B cell (primary cell): ENCODE results near the gene RNLS. TPM values are rescaled to one million over a fixed set of nuclear protein-coding genes. Genes with fewer than 3 reads are reported as not detected.

Source experiments
- ATAC-seq: fragments of 200-7000 bp; cut with Tn5 transposase; one replicate; pipeline ENCODE4 v1.10.0; 2021; ENCODE audit warnings: low read depth, mild to moderate bottlenecking, moderate number of reproducible peaks, moderate library complexity
- CTCF ChIA-PET: fragments of 350-600 bp; sonication (Branson Sonifier 250); formaldehyde crosslinking; loops from one replicate; lab custom pipeline; 2021; ENCODE audit warnings: antibody characterized with exemption, inconsistent platforms; lab: Charles Lee
- POLR2A ChIA-PET: fragments of 350-600 bp; sonication (Branson Sonifier 250); formaldehyde crosslinking; loops from one replicate; lab custom pipeline; 2021; ENCODE audit warnings: antibody characterized with exemption; lab: Charles Lee
- DNase-seq: peaks from one replicate; pipeline ENCODE4 v3.0.0; 2013
- H2AFZ ChIP-seq: 2 replicates; pipeline ENCODE4 v1.6.1; 2012; ENCODE audit warnings: mild to moderate bottlenecking, low read depth, low read length; ENCODE audit not compliant: insufficient read depth, poor library complexity, severe bottlenecking
- H3K27ac ChIP-seq, 2 donors: 1 replicate in 1 of 2; 2 replicates in 1 of 2; pipeline ENCODE4 v1.5.1; 2012 to 2013; ENCODE audit warnings: low read length in 2 of 2, mild to moderate bottlenecking in 2 of 2, moderate library complexity in 1 of 2
- H3K27me3 ChIP-seq, 4 experiments: fragments of 200-600 bp in 1 of 4; sonication (generic) in 1 of 4; replicated peaks in 1 of 4; 1 replicate in 2 of 4; 2 replicates in 2 of 4; pipeline versions ENCODE4 v1.6.1 to v1.7.0; 2013 to 2016; ENCODE audit warnings: low read length in 3 of 4, mild to moderate bottlenecking in 2 of 4, mixed read lengths in 1 of 4, moderate library complexity in 1 of 4; ENCODE audit not compliant: insufficient read depth in 4 of 4, control insufficient read depth in 3 of 4; ENCODE audit errors: control extremely low read depth in 1 of 4
- H3K36me3 ChIP-seq, 2 experiments: replicated peaks in 1 of 2; 1 replicate in 1 of 2; 2 replicates in 1 of 2; pipeline versions ENCODE4 v1.6.1 to v1.7.1; 2013; ENCODE audit warnings: low read length in 1 of 2; ENCODE audit not compliant: insufficient read depth in 2 of 2, control insufficient read depth in 1 of 2; ENCODE audit errors: control extremely low read depth in 1 of 2, extremely low read depth in 1 of 2
- H3K4me1 ChIP-seq, 2 donors: fragments of 200-600 bp in 1 of 2; sonication (generic) in 1 of 2; 1 replicate in 1 of 2; 2 replicates in 1 of 2; pipeline versions ENCODE4 v1.5.1 to v1.6.1; 2013 to 2017; ENCODE audit warnings: low read length in 2 of 2; ENCODE audit not compliant: control insufficient read depth in 2 of 2, insufficient read depth in 2 of 2
- H3K4me2 ChIP-seq: replicated peaks from 2 replicates; pipeline ENCODE3; 2012; ENCODE audit warnings: mild to moderate bottlenecking, low read depth, low read length; ENCODE audit not compliant: poor library complexity, severe bottlenecking
- H3K4me3 ChIP-seq, 5 experiments: fragments of 200-600 bp in 1 of 5; sonication (generic) in 1 of 5; 1 replicate in 3 of 5; 2 replicates in 2 of 5; pipeline versions ENCODE4 v1.5.1 to v1.7.0; 2011 to 2016; ENCODE audit warnings: low read length in 4 of 5, mild to moderate bottlenecking in 4 of 5, low read depth in 2 of 5, control low read depth in 1 of 5, moderate library complexity in 1 of 5; ENCODE audit not compliant: insufficient read depth in 1 of 5; ENCODE audit errors: control extremely low read depth in 1 of 5, extremely low read depth in 1 of 5
- H3K79me2 ChIP-seq: fragments of 200-600 bp; sonication (generic); one replicate; pipeline ENCODE4 v1.6.0; 2016; ENCODE audit warnings: low read length; ENCODE audit not compliant: control insufficient read depth, insufficient read depth
- H3K9ac ChIP-seq: fragments of 200-600 bp; sonication (generic); 2 replicates; pipeline ENCODE4 v1.6.1; 2017; ENCODE audit warnings: mild to moderate bottlenecking, low read length, moderate library complexity
- H3K9me3 ChIP-seq, 3 donors: one replicate each; pipeline versions ENCODE4 v1.6.1 to v1.7.1; 2013; ENCODE audit warnings: low read length in 2 of 3; ENCODE audit not compliant: control insufficient read depth in 2 of 3, insufficient read depth in 1 of 3; ENCODE audit errors: control extremely low read depth in 1 of 3
- H4K20me1 ChIP-seq: 2 replicates; pipeline ENCODE4 v1.6.0; 2012; ENCODE audit warnings: mild to moderate bottlenecking, low read length; ENCODE audit not compliant: insufficient read depth, control insufficient read depth, poor library complexity, severe bottlenecking
- H3K27ac Mint-ChIP-seq: one replicate; pipeline ENCODE4 v1.8.0; 2021; ENCODE audit warnings: mixed read lengths
- H3K27me3 Mint-ChIP-seq: one replicate; pipeline ENCODE4 v1.8.0; 2021; ENCODE audit warnings: mixed read lengths
- H3K4me1 Mint-ChIP-seq: one replicate; pipeline ENCODE4 v1.8.0; 2021; ENCODE audit warnings: mixed read lengths
- H3K4me3 Mint-ChIP-seq: one replicate; pipeline ENCODE4 v1.8.0; 2021; ENCODE audit warnings: mixed read lengths
- H3K9me3 Mint-ChIP-seq: one replicate; pipeline ENCODE4 v1.8.0; 2022; ENCODE audit warnings: mixed read lengths; ENCODE audit not compliant: insufficient read depth
- CTCF ChIP-seq: fragments of 200-600 bp; IDR thresholded peaks from one replicate; pipeline ENCODE4 v1.8.0; 2022; ENCODE audit warnings: antibody characterized with exemption, mild to moderate bottlenecking
- EZH2 ChIP-seq: IDR thresholded peaks from 2 replicates; pipeline ENCODE4 v1.6.1; 2012; ENCODE audit warnings: borderline replicate concordance, low read depth, mild to moderate bottlenecking, moderate library complexity, low read length; ENCODE audit not compliant: insufficient read depth, poor library complexity, severe bottlenecking
- WGBS: methylation state at CpG from one replicate; pipeline ENCODE4 v1.1.5; 2013; ENCODE audit warnings: missing lambda C conversion rate; ENCODE audit not compliant: insufficient coverage; 5-methylcytosine and 5-hydroxymethylcytosine counted together
- intact Hi-C: fragments of 100-400 bp; cut with micrococcal nuclease; formaldehyde crosslinking; loops from one replicate; pipeline ENCODE4 v1.10.0; 2022
- polyA plus RNA-seq: library from polyadenylated mRNA; depleted of rRNA; stranded (reverse); fragments of >200 nt; gene quantifications from 2 replicates; pipeline ENCODE4 v1.2.3, GENCODE V29; 2012
- total RNA-seq, 2 donors: library from RNA; stranded (reverse); fragments of 120-200 nt in 1 of 2; gene quantifications; 1 replicate in 1 of 2; 2 replicates in 1 of 2; pipeline versions ENCODE4 v1.2.3 to v1.2.4, GENCODE V29; 2013 to 2022

The RNLS gene
- total and polyA plus RNA-seq, 2 donors (not counting 1 experiment from before 2014, with no cell fraction given), result 3.5 to 7.5 TPM

- no CpG with 5 or more reads among the region's 1 CpG for WGBS
- no peak overlapping the region for H3K27ac Mint-ChIP-seq
Observed at GRCh38 chr10:88330174-88330573, 252.9 kb downstream of the RNLS start.

More at GRCh38 chr10:88330174-88330573, 252.9 kb downstream of the RNLS start:
- POLR2A ChIA-PET, result no interaction called here
- H3K9me3 Mint-ChIP-seq, result peaks cover 9% of the 10 kb centered on the region
- no peak overlapping the region for H3K4me3 Mint-ChIP-seq
- no peak for TF ChIP-seq EZH2
- no peak for TF ChIP-seq CTCF
- no peaks in the 10 kb centered on the region for H3K79me2 ChIP-seq
- intact Hi-C loops, result loop anchor here (5.0 kb wide), 2 partner anchors 57 to 468 kb away; partner anchors contain the start of genes KLLN and PTEN
- H3K27me3 ChIP-seq, result no peaks in the 10 kb centered on the region
- DNase-seq (peak; percentile 23), ATAC-seq (no peak)
- H3K4me1 ChIP-seq, result peaks cover 29 to 35% of the 10 kb centered on the region in 2 donors
- H3K36me3 ChIP-seq, result no peaks in the 10 kb centered on the region
- H3K4me1 Mint-ChIP-seq, result peaks cover 39% of the 10 kb centered on the region
- H3K27ac ChIP-seq, result no peak overlapping the region
- H3K9me3 ChIP-seq, result peaks cover 0 to 8% (median 0%) of the 10 kb centered on the region in 3 donors
- H3K9ac ChIP-seq, result no peak overlapping the region
- CTCF ChIA-PET, result no interaction called here
- no peak overlapping the region for H2AFZ ChIP-seq
- H4K20me1 ChIP-seq, result no peaks in the 10 kb centered on the region
- peak overlapping the region; percentile 25 for H3K4me2 ChIP-seq
- H3K4me3 ChIP-seq, result no peak overlapping the region
- no peaks in the 10 kb centered on the region for H3K27me3 Mint-ChIP-seq
